LNCAP (cell line): ENCODE measurements around the gene ESYT3.

ENCODE experiments used
- TF ChIP-seq, protein P1 (sequence below): fragments of 450-650 bp; IDR thresholded peaks from 2 replicates; pipeline ENCODE4 v1.5.1; 2017; ENCODE audit warnings: mild to moderate bottlenecking

Gene ESYT3

GRCh38 chr3:138461246-138461645 lies 26.8 kb downstream of the ESYT3 start:
- TF ChIP-seq, protein P1, sequence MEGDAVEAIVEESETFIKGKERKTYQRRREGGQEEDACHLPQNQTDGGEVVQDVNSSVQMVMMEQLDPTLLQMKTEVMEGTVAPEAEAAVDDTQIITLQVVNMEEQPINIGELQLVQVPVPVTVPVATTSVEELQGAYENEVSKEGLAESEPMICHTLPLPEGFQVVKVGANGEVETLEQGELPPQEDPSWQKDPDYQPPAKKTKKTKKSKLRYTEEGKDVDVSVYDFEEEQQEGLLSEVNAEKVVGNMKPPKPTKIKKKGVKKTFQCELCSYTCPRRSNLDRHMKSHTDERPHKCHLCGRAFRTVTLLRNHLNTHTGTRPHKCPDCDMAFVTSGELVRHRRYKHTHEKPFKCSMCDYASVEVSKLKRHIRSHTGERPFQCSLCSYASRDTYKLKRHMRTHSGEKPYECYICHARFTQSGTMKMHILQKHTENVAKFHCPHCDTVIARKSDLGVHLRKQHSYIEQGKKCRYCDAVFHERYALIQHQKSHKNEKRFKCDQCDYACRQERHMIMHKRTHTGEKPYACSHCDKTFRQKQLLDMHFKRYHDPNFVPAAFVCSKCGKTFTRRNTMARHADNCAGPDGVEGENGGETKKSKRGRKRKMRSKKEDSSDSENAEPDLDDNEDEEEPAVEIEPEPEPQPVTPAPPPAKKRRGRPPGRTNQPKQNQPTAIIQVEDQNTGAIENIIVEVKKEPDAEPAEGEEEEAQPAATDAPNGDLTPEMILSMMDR: no peak

GRCh38 chr3:138461896-138462295 lies 27.5 kb downstream of the ESYT3 start:
- TF ChIP-seq, protein P1: no peak

- TF ChIP-seq, protein P1: no peak
Observed at GRCh38 chr3:138463724-138464490, 29.5 kb downstream of the ESYT3 start.

DNA sequence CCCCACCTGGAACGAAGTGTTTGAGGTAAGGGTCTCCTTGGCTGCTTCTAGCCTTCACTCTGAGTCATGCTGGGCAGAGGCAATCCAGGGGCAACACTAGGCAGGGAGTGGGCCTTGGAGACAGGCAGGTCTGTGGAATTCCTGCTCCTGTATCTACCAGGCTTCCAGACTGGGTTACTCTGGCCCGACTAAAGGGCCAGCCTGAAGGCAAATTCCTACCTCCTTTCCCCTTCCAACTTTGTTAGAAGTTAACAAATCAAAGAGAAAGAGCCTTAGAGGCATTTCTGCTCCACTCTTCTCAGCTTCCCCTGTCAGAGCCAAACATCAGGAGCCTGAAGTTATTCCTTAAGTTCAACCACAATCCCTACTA lies 30.1 kb downstream of the ESYT3 start:
- TF ChIP-seq, protein P1: no peak

DNA sequence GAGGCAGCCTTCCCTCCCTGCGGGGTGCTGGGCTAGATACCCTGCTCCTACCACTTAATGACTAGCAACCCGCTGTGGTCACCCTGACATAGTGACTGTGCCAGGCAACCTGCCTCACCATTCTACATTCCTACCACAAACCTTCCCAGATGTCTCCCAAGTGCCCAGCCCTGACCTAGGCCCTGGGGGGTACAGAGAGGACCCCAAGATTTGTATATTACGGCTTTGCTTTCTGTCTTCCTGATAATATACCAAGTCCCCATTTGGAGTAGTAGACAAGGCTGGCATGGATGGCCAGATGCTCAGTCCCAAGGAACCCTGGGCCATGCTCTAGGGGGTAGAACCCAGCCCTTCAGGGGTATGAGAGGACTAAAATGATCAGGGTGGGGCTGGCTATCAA lies 31.0 kb downstream of the ESYT3 start:
- TF ChIP-seq, protein P1: no peak

- TF ChIP-seq, protein P1: no peak
Observed at GRCh38 chr3:138465925-138466324, 31.5 kb downstream of the ESYT3 start.

GRCh38 chr3:138467931-138468330 lies 33.5 kb downstream of the ESYT3 start:
- TF ChIP-seq, protein P1: no peak

- TF ChIP-seq, protein P1: no peak
Observed at GRCh38 chr3:138468451-138468850, 34.0 kb downstream of the ESYT3 start.
